ENCODE data around the gene TGFBR3.

The TGFBR3 gene

GRCh38 chr1:91707114-91707889 is 178.6 kb downstream of the TGFBR3 start:
- DNase-seq, result no peak

- DNase-seq, result no peak
Observed at GRCh38 chr1:91706140-91706957, 179.6 kb downstream of the TGFBR3 start.

DNA sequence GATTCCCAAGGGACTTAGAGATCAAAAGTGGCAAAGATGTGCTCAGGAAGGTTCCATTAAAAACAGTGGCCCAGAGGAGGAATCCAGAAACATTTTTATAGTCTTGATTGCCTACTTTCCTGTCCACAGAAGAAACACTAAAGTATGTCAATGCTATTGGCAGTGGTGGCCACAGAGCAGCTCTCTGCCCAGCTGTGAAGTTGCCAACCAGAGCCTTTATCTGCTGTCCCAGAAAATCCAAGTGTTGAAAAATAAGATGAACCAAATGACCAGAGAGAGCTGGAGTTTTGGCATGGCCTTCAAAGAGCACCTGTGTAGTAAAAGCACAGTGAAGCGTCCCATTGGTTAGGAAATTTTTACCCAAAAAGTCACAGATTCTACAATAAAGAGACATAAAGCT is 181.2 kb downstream of the TGFBR3 start:
- no peak for DNase-seq

- no peak for DNase-seq
Observed at GRCh38 chr1:91703095-91703494, 182.9 kb downstream of the TGFBR3 start.

GRCh38 chr1:91701472-91701869 is 184.5 kb downstream of the TGFBR3 start:
- no peak for DNase-seq

GRCh38 chr1:91700771-91701471 is 185.0 kb downstream of the TGFBR3 start:
- no peak for DNase-seq

DNA sequence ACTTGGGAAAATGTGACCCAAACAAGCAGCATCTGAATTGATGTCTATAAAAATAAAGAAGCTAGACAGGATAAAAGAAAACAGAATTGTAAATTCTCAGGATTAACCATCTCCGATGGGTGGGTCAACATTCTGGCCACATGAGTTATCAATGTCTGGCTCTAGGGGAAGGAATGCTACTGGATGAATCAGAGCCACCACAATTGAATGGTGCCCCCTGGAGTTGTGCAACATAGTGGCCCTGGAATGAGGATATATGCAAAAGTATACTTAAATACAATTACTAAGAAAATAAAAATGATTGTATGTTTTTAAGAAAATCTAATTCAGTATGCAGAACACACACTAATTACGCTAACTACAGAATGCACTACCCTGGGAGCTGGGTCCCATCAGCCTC is 185.6 kb downstream of the TGFBR3 start:
- DNase-seq, result no peak

- DNase-seq, result no peak
Observed at GRCh38 chr1:91699339-91699974, 186.5 kb downstream of the TGFBR3 start.

DNA sequence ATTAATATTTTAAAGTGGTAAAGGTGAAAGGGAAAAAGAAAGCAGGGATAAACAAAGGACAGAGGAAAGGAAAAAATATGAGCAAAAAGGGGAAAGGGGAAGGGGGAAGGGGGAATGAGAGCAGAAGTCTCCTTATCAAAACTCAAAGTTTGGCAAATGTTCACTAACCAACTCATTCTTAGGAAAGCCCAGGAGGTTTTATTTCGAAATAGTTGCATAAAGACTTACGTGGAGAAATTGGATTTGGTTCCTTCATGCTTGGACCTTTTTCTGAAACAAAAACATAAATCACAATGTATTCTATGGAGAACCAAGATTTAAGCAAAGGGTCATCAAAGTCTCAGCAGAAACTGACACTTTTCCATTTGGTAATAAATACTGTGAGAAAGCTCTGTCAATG is 188.1 kb downstream of the TGFBR3 start:
- DNase-seq, result no peak

DNA sequence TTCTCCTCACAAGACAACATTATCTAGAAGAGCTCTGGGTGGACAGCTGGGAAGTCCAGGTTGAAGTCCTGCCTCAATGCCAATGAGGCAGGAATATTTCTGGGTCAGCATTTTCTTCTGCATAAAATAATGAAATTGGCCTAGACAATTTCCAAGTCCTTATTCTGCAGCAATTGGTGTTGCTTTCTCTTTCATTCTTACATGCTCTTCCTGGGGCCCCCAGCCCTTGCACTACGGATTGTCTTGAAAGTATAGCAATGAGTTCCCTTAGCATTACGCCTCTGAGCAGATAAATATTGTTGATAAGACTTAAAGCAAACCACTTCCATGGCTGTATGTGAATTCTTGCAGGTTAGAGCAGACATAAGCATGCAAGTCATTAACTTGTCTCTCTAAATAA is 188.5 kb downstream of the TGFBR3 start:
- DNase-seq, result peak in 1 of 2 donors; percentile 7

DNA sequence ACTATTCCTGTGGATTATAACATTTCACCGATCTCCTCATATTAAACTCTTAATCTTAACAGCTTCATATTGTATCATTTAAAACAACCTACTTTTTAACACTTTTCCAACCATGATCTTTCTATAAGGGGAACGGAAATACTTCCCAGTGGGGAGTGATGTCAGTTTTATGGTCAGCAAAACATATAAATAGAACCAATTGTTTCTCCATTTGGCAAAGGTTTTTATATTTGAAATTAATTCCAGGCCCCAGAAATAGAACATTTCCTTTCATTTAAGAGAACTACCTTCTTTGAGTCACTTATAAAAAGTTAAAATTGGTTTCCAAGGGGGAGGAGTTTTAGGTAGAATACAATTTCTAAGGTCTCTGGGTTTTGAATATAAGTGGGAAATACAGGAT is 189.6 kb downstream of the TGFBR3 start:
- no peak for DNase-seq

DNA sequence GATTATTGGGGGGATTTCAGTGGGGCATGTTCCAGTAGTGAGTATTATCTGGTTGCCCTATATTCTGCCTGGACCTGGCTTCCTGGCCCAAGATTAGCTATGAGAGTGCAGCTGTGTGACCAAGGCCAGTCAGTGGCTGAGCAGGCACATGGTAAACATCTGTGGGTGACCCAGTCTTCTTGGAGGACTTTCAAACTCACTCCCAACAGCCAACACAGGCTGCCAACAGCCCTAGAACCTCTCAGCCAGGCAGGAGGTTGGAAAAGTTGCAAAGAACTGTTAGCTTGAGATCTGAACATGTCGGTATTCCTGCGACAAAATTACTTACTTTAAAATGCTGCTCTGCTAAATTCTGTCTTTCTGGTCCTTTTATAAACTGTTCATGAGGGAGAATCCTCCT is 192.4 kb downstream of the TGFBR3 start:
- DNase-seq, result no peak

GRCh38 chr1:91691525-91691924 is 194.4 kb downstream of the TGFBR3 start:
- DNase-seq, result no peak

GRCh38 chr1:91689641-91690481 is 196.1 kb downstream of the TGFBR3 start:
- no peak for DNase-seq

DNA sequence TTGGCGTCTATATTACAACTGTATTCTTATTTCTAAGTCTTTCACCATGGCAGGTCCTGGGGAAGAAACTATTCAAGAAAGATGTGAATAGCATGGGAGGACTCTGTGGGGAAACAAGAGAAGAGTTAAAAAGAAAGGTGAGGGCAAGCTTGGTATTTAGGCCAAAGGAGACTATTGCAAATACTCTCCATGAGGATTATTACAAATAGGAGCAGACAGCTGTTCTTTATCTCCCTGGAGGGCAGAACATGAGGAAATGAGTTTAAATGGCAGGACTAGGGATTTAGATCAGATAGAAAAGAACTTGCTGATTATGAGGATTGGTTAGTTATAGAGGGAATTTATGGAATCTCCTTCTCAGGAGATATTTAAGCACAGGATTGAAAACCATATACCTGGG is 198.5 kb downstream of the TGFBR3 start:
- no peak for DNase-seq

- DNase-seq, result no peak
Observed at GRCh38 chr1:91685994-91686393, 200.0 kb downstream of the TGFBR3 start.

DNA sequence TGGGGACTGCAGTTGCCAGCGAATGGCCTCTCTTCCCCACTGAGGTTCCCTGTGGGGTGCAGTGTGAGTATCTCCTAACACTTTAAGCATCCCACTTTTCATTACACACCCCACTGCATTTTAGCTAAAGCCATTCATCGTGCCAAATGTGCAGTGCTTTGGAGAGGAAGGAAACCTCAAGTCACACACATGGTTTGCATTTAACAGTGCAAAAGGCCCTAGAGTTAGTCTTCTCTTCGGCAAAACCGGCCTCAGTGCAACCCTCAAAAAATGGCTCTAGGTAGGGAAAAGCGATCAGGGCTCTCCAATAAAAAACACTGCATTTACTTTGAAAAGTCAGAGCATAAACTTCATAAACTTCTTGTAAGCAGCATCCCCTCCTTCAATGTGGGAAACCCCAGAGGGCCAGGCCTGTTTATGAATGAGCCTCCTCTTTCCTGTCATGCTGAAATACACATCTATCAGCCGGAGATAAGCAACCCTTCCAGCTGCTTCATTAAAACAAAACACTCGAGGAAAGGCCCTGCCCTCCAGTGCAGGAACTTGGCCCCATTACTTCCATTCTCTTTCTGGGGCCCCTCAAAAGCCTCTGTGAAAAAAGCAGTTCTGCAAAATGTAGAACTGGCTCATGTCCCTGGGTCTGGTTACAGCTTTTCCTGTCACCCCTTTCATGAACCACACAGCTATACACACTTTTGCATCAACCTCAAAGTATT is 201.3 kb downstream of the TGFBR3 start:
- no peak for DNase-seq

DNA sequence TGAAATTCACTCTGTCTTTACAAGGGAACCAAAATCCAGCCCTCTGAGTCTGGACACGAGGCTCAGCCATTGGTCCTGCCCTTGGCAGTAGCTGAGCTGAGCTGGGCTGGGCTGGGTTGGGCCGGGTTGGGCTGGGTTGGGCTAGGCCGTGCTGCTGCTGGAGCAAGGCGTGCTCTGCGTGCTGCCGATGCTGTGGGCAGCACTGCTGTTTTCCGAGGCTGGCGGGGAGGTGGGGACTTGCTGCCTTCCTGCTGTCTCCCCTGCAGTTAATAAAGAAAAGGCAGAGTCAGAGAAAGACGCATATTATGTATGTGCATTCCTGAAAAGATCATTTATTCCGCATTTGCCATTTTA is 202.4 kb downstream of the TGFBR3 start:
- no peak for DNase-seq

GRCh38 chr1:91682882-91683597 is 202.9 kb downstream of the TGFBR3 start:
- DNase-seq, result no peak

GRCh38 chr1:91680556-91681155 is 205.3 kb downstream of the TGFBR3 start:
- DNase-seq, result no peak

- DNase-seq, result no peak
Observed at GRCh38 chr1:91679446-91679845, 206.5 kb downstream of the TGFBR3 start.

All from activated CD4-positive, alpha-beta T cell treated with anti-CD3 and anti-CD28 coated beads for 4 hours (primary cell).